ENCODE data around the gene PHKG1. TPM values are rescaled to one million over a fixed set of nuclear protein-coding genes. Genes with fewer than 3 reads are reported as not detected.
"Not testable (repeated sequence)": the region's sequence is repeated elsewhere in the genome, so short reads cannot be mapped to it uniquely, and the experiment has no call there.

Gene PHKG1
- total RNA-seq, 2 donors from 2014 or later, result 11.7 to 27.3 TPM

- Histone ChIP-seq H3K4me3 (peak within 1 kb of the TSS in 1 of 2 donors; percentile 37), H3K27me3 (no peaks in the 10 kb centered on the region), H3K4me1 (peaks cover 0 to 7% of the 10 kb centered on the region in 2 donors), H3K27ac (no peak within 1 kb of the TSS), H3K9me3 (no peaks in the 10 kb centered on the region), H3K36me3 (no peaks in the 10 kb centered on the region)
- TF ChIP-seq, protein P1, sequence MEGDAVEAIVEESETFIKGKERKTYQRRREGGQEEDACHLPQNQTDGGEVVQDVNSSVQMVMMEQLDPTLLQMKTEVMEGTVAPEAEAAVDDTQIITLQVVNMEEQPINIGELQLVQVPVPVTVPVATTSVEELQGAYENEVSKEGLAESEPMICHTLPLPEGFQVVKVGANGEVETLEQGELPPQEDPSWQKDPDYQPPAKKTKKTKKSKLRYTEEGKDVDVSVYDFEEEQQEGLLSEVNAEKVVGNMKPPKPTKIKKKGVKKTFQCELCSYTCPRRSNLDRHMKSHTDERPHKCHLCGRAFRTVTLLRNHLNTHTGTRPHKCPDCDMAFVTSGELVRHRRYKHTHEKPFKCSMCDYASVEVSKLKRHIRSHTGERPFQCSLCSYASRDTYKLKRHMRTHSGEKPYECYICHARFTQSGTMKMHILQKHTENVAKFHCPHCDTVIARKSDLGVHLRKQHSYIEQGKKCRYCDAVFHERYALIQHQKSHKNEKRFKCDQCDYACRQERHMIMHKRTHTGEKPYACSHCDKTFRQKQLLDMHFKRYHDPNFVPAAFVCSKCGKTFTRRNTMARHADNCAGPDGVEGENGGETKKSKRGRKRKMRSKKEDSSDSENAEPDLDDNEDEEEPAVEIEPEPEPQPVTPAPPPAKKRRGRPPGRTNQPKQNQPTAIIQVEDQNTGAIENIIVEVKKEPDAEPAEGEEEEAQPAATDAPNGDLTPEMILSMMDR (IDR thresholded peaks at IDR 0.05), result no peak
- DNase-seq (ENCODE audit: low spot score), result no peak
Observed at GRCh38 chr7:56115852-56116538, 23.2 kb upstream of the PHKG1 start, which contains the start of gene NUPR2. Gene NUPR2, minus strand, starts transcription at chr7:56116417. Its CDS starts 103 bp downstream, at chr7:56116314.

DNA sequence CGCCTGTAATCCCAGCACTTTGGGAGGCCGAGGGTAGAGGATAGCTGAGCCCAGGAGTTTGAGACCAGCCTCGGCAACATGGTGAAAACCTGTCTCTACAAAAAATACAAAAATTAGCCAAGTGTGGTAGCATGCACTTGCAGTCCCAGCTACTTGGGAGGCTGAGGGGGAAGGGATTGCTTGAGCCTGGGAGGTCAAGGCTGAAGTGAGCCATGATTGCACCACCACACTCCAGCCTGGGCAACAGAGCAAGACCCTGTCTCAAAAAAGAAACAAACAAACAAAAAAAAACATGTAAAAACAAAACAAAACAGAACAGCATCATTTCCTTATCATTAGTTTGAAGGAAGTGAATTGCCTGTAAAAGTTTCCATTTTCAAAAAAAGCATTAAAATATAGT, 19.5 kb upstream of the PHKG1 start:
- H3K4me3 ChIP-seq; H3K27ac ChIP-seq; DNase-seq (ENCODE audit: low spot score); H3K4me1 ChIP-seq; H3K36me3 ChIP-seq; H3K27me3 ChIP-seq; H3K9me3 ChIP-seq: not testable (repeated sequence)

DNA sequence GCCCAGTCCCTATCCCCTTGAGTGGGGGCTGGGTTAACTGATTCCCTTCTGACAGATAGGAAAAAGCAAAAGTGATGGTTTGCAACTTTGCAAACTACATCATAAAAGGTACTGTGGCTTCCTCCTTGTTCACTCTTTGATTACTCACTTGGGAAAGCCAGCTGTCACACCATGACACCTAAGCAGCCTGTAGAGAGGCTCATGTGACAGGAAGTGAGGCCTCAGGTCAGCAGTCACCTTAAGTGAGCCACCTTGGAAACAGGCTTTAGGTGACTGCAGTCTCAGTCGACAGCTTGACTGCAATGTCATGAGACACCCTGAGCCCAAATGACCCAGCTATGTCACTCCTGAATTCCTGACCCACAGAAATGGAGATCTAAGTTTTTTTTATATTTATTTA, 17.9 kb upstream of the PHKG1 start:
- no peak for DNase-seq (ENCODE audit: low spot score)
- TF ChIP-seq, protein P1 (IDR thresholded peaks at IDR 0.05), result no peak
- Histone ChIP-seq H3K4me3 (no peak overlapping the region), H3K9me3 (no peaks in the 10 kb centered on the region), H3K27me3 (no peaks in the 10 kb centered on the region), H3K27ac (no peak overlapping the region), H3K36me3 (no peaks in the 10 kb centered on the region), H3K4me1 (peaks cover 0 to 4% of the 10 kb centered on the region in 2 donors)

GRCh38 chr7:56107954-56108258, 15.2 kb upstream of the PHKG1 start:
- Histone ChIP-seq H3K4me1 (peaks cover 0 to 15% of the 10 kb centered on the region in 2 donors), H3K27ac (no peak overlapping the region), H3K36me3 (peaks cover 14% of the 10 kb centered on the region), H3K4me3 (no peak overlapping the region), H3K27me3 (no peaks in the 10 kb centered on the region), H3K9me3 (no peaks in the 10 kb centered on the region)
- TF ChIP-seq, protein P1 (IDR thresholded peaks at IDR 0.05), result no peak
- DNase-seq (ENCODE audit: low spot score), result no peak

- DNase-seq (ENCODE audit: low spot score), result peak; percentile 98
- Histone ChIP-seq H3K9me3 (no peaks in the 10 kb centered on the region), H3K27me3 (no peaks in the 10 kb centered on the region), H3K4me1 (peaks cover 0 to 15% of the 10 kb centered on the region in 2 donors), H3K36me3 (peaks cover 29% of the 10 kb centered on the region), H3K4me3 (peak within 1 kb of the TSS; percentile 88 to 91), H3K27ac (peak within 1 kb of the TSS; percentile 92)
- TF ChIP-seq, protein P1 (IDR thresholded peaks at IDR 0.05), result no peak
Observed at GRCh38 chr7:56106108-56107073, 13.6 kb upstream of the PHKG1 start, which contains the start of gene CHCHD2. Gene CHCHD2, minus strand, starts transcription at chr7:56106476. Its CDS starts 63 bp downstream, at chr7:56106413.

DNA sequence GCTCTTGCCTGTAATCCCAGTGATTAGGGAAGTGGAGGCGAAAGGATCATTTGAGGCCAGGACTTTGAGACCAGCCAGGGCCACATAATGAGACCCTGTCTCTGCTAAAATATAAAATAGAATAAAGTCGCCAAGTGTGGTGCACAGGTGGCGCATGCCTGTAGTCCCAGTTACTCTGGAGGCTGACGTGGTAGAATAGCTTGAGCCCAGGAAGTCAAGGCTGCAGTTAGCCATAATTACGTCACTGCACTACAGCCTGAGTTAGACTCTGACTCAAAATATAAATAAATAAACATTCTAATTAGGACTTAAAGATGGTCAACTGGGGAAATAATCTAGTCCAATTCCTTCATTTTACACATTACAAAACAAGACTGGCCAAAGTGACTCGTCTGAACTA, 12.8 kb upstream of the PHKG1 start:
- peaks cover 0 to 15% of the 10 kb centered on the region in 2 donors for H3K4me1 ChIP-seq
- no peaks in the 10 kb centered on the region for H3K9me3 ChIP-seq
- peaks cover 38% of the 10 kb centered on the region for H3K36me3 ChIP-seq
- H3K4me3 ChIP-seq, result peak overlapping the region; percentile 88 to 91
- no peak for DNase-seq (ENCODE audit: low spot score)
- TF ChIP-seq, protein P1 (IDR thresholded peaks at IDR 0.05), result no peak
- H3K27me3 ChIP-seq, result no peaks in the 10 kb centered on the region
- H3K27ac ChIP-seq, result peak overlapping the region; percentile 92

GRCh38 chr7:56104138-56104537, 11.4 kb upstream of the PHKG1 start:
- H3K4me1 ChIP-seq, result peaks cover 0 to 15% of the 10 kb centered on the region in 2 donors
- H3K27ac ChIP-seq; H3K27me3 ChIP-seq; H3K4me3 ChIP-seq; DNase-seq (ENCODE audit: low spot score); H3K9me3 ChIP-seq: not testable (repeated sequence)
- peaks cover 52% of the 10 kb centered on the region for H3K36me3 ChIP-seq
